Measurements from ENCODE around the gene MAML3.

- TF ChIP-seq GATA2 (IDR thresholded peaks at IDR 0.05; ENCODE audit: low read depth, low read length) (no peak), GATA3 (IDR thresholded peaks at IDR 0.05; ENCODE audit: low read depth, low read length) (no peak)
Observed at GRCh38 chr4:139951021-139951420, 203.0 kb downstream of the MAML3 start.
